GM23248 (cell line): ENCODE data around the gene RALA.

Experiments used
- EZH2 ChIP-seq: fragments of 200-600 bp; sonication (generic); IDR thresholded peaks from 2 replicates; pipeline ENCODE4 v1.6.1; 2018; ENCODE audit warnings: antibody characterized with exemption, mild to moderate bottlenecking; ENCODE audit not compliant: insufficient read depth, poor library complexity, severe bottlenecking
- EZH2phosphoT487 ChIP-seq: fragments of 200-600 bp; sonication (generic); IDR thresholded peaks from 2 replicates; pipeline ENCODE4 v1.6.1; 2018; ENCODE audit warnings: antibody characterized with exemption, moderate library complexity, mild to moderate bottlenecking, low read depth; ENCODE audit not compliant: insufficient read depth

DNA sequence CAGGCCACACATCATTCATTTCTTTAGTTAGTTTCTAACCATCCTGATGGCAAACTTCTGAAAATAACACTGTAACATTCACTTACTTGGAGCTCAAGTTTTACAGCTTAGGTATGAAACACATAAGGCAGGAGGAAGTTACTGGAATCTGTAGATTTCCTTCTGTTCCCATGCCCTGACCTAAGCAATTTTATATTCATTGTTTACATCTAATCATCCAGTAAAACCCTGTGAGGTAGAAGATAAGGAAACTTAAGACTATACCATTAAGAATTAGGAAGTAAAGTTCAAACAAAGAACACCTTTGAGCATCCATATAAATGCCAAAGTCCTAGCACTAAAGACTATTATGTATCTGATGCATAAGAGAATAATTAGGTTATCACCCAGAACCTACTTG lies 19.5 kb downstream of the RALA start:
- no peak for TF ChIP-seq EZH2phosphoT487
- TF ChIP-seq EZH2: no peak
